NAMALWA (cell line): ENCODE results near the gene ZNF700.
"Not testable (repeated sequence)": the region's sequence is repeated elsewhere in the genome, so short reads cannot be mapped to it uniquely, and the experiment has no call there.

Experiments used
- DNase-seq: peaks from one replicate; pipeline ENCODE4 v3.0.0-alpha.2; 2015; ENCODE audit warnings: low spot score

Gene ZNF700

DNA sequence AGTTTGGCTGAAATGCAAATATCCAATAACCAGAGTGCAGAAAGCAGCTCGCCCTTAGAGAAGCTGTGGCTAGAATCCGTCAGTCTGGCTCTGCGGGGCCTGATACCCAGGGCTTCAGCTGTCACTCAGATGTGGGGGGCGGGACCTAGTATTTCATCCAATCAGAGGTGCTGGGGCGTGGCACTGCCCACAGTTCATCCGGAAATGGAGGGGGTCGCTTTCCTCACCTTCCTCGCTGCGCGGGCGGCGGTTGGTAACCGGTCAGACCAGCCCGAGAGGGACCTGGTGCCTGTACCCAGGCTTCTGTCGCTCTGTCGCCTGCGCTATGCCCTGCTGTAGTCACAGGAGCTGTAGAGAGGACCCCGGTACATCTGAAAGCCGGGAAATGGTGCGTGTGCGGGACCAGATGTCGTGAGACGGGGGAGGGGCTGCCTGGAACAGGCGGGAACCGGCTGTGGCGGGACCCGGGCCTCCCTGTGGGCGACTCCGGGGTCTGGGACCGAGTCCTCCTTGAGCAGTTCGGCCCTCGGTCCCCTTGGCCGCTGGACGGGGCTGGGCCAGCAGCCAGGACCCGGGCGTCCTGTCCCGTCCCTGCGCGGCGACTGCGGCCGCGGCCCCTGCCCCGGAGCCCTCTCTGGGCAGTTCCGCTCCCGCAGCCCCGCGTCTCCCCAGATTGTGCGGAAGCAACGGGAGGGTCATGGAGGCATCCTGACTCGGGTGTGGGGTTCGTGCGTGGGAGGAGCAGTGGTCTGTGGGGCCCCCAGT is at the start of gene ZNF700:
Gene ZNF700, plus strand, starts transcription at position 222 of the 765 bp plus-strand sequence. Its CDS starts 104 bp downstream, at position 326.
- peak; percentile 98 for DNase-seq

DNA sequence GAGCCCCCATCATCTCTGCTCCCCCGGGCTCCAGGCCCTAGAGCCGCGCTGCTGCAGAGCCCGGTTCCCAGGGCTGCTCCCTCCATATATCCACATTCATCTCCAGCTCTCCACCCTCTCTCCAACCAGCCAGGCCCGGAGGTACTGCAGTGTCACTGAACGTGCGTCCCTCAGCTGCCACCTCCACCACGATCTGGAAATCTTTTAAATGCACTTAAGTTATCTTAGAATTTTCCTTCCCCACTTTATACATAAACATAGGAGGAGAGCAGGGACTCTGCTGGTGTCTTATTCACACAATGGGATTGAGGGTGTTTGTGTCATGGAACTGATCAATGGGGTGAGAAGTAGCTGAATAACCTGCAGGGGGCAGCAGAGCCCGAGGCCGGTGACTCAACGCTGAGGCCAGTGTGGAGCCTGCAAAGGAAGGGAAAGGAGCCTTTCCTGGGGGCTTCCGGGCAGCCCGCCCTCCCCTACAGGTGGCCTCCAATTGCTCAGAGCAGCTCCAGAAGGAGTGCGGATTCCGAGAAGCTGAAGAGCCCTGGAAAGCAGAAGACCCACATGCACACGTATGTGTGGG is 45.1 kb upstream of the ZNF700 start:
- peak; percentile 34 for DNase-seq

DNA sequence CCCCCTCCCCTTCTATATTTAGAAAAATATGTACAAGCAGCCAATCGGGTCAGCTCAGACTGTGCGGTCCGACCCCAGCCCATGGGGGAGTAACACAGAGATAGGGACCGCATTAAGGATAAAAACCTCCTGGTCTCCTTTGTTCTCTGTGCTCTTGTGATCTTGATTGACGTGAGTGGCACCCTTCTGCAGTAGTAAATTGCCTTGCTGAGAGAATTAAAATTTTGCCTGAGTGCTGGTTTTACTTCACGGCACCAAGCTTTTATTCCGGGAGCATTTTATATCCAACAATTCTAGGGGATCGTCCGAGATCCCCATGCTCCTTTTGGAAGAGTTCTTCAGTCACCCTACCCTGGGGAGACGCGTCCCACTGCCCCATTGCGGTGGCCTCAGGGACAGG is 44.3 kb upstream of the ZNF700 start:
- DNase-seq, result no peak

DNA sequence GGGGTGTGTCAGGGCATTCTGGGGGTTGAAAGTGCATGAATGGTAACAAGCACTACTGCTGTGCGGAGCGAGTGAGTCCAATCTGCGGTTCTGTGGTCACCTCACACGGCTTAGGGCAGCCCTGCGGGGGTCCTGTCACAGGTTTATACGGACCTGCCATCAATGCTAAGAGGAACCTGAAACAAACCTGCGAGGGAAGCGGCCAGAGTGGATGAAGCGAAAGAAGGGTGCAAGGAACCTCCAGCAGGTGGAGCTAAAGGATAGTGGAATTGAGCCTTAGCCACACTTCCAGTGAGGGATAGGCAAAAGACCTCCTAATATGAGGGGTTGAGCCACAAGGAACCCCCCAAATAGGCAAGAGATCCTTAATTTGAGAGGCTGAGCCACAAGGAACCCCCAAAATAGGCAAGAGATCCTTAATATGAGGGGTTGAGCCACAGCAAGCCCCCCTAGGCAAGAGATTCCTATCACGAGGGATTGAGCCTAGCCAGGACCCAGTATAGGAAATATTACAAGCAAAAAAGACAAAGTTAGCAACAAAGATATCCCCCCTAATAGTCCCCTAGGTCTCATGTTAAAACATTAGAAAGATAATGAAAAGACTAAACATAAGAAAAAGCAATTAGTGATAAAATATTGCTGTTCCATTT is 43.6 kb upstream of the ZNF700 start:
- DNase-seq, result peak; percentile 80

DNA sequence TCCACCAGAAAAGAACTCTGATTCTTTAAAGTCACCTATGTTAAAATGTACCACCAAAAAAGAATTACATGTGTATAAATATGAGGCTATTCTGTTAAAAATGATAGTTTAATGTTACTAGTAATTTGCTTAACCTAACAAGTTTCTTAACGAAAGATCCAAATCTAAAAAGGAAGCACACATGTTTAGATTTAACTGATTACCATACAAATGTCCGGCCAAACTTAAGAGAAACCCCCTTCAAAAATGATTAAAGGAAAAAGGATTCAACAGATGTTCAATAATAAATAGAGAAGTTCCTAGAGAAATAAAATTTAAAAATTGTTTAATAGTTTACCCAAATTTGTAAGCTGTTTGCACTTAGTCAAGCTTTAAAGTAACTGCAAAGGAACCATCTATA is 42.3 kb upstream of the ZNF700 start:
- no peak for DNase-seq

DNA sequence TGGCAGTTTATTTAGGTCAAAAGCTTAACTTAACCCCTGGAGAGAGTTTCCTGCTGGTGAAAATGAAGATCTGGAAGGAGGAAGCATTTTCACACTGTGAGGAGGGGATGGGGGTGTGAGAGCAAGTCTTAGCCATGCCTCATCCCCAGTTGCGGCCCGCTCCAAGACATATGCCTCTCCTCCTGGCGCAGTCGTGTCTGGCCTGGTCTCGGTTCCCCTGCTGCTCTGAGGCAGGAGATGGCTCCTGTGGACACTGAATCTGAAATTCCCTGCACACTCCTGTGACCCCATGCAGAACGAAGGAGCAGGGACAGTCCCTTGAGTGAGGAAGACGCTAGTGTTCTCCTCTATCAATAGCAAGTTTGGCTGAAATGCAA is 37.7 kb upstream of the ZNF700 start:
- DNase-seq, result no peak

DNA sequence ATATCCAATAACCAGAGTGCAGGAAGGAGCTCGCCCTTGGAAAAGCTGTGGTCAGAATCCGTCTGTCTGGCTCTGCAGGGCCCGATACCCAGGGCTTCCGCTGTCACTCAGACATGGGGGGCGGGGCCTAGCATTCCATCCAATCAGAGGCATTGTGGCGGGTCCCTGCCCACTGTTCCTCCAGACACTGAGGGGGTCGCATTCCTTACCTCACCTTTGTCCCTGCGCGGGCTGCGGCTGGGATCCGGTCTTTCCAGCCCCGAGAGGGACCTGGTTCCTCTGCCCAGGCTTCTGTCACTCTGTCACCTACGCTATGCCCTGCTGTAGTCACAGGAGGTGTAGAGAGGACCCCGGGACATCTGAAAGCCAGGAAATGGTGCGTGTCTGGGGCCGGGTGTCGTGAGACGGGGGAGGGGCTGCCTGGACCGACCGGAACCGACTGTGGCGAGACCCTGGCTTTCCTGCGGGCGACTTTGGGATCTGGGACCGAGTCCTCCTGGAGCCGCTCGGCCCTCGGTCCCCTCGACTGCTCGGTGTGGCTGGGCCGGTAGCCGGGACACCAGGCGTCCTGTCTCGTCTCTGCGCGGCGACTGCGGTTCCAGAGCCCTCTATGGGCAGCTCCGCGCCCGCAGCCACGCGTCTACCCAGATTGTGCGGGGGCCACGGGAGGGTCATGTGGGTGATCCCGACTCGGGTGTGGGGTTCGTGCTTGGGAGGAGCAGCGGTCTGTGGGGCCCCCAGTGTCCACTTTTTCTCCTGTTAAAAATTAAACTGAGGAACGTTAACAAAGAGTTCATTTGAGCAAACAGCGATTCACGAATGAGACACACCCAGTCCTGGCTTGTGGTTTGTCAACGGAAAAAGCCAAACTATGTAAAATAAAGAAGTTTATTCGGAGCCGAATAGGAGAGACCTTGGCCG is 37.0 kb upstream of the ZNF700 start, which contains the start of gene ZNF69:
Gene ZNF69, plus strand, starts transcription at position 172 of the 921 bp plus-strand sequence. Its CDS starts 142 bp downstream, at position 314.
- peak; percentile 84 for DNase-seq

DNA sequence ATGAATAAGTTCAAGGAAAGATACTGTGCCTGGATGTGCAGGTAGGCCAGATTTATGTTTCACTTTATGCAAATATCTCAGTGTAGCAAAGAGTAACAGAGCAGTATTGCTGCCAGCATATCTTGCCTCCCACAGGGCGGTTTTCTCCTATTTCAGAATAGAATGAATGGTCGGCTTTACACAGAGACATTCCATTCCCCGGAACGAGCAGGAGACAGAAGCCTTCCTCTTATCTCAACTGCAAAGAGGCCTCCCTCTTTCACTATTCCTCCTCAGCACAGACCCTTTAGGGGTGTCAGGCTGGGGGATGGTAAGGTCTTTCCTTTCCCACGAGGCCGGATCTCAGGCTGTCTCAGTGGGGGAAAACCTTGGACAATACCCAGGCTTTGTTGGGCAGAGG is 35.0 kb upstream of the ZNF700 start:
- DNase-seq, result not testable (repeated sequence)

DNA sequence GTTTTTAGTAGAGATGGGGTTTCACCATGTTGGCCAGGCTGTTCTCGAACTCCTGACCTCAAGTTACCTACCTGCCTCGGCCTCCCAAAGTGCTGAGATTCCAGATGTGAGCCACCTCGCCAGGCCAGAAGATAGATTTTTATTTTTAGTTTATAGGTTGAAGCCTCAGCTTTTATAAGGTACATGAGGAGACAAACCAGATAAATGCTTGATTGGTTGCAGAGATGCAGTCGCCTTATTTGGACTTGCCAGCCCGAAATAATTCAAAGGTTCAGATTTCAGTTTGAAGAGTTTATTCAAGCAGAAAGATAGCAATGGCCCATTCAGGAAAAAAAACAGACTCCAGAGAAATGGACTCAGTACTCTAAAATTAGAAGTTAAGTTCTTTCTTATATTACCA is 34.3 kb upstream of the ZNF700 start:
- DNase-seq, result no peak

DNA sequence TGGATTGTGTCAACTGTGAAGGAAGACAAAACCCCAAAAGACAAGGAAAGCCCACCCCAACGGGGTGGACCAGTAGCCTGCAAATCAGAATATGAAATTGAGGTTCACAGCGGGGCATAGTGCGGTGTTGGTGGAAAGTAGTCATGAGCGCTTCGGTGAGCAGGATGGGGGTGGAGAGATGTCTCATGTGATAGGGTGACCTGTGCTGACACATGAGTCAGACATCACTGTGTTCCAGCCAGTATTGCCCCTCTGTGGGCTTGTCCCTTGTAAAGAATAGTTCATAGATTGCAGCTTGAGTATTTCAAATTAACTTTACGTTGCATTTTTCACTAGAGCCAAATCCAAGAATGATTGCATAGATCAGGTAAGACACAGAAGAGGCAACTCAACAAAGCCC is 30.1 kb upstream of the ZNF700 start:
- no peak for DNase-seq

DNA sequence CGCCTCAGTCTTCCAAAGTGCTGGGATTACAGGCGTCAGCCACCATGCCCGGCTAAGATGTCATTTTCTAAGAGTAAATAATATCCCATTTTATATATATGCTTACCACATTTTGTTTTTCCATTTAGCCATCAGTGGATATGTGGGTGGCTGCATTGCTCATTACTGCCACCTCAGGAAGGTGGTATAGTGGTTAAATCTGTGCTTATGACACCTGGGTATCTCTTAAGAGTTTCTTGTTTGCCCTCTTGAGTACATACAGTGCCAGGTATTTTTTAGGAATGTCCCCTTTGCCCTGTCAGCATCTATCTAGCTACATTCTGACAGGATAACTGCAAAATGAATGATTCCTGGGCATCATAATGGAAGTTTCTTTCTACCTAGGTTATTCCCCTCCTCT is 22.7 kb upstream of the ZNF700 start:
- no peak for DNase-seq

DNA sequence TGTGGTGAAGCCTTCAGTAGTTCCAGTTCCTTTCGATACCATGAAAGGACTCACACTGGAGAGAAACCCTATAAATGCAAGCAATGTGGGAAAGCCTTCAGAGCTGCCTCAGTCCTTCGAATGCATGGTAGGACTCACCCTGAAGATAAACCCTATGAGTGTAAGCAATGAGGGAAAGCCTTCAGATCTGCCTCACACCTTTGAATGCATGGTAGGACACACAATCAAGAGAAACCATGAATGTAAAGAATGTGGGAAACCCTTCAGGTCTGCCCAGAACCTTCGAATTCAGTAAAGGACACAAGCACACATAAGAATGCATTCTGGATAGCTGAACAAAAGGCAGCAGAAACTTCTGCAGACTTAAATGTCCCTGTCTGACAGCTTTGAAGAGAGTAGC is 19.0 kb upstream of the ZNF700 start:
- no peak for DNase-seq

DNA sequence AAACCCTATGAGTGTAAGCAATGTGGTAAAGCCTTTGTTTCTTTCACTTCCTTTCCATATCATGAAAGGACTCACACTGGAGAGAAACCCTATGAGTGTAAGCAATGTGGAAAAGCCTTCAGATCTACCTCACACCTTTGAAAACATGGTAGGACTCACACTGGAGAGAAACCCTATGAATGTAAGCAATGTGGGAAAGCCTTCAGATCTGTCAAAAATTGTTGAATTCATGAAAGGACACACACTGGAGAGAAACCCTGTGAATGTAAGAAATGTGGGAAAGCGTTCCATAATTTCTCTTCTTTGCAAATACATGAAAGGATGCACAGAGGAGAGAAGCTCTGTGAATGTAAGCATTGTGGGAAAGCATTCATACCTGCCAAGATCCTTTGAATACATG is 13.0 kb upstream of the ZNF700 start:
- not testable (repeated sequence) for DNase-seq

DNA sequence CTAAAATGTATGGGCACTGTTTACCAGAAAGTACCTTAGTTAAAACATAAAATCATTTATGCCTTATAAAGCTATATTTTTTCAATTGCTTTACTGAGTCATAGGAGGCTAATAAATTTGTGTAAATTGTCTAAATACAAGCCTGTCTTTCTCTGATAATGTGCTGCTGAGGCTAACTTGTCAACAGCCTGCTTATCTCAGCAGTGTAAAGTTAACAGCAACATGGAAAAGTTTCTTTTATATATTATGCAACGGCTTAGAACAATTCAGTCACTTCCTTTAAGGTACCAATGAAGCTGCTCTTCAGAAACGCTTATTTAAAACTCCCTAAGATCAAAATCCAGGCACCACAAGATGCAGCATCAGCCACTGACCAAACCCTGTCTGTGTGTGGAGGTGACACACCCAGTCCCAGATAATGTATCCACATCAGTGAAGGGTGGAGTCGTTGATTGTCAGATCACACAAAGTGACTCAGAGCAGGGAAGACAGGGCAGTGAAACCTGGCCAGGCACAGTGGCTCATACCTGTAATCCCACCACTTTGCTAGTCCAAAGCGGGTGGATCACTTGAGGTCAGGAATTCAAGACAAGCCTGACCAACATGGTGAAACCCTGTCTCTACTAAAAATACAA is 10.4 kb upstream of the ZNF700 start:
- DNase-seq, result not testable (repeated sequence)

DNA sequence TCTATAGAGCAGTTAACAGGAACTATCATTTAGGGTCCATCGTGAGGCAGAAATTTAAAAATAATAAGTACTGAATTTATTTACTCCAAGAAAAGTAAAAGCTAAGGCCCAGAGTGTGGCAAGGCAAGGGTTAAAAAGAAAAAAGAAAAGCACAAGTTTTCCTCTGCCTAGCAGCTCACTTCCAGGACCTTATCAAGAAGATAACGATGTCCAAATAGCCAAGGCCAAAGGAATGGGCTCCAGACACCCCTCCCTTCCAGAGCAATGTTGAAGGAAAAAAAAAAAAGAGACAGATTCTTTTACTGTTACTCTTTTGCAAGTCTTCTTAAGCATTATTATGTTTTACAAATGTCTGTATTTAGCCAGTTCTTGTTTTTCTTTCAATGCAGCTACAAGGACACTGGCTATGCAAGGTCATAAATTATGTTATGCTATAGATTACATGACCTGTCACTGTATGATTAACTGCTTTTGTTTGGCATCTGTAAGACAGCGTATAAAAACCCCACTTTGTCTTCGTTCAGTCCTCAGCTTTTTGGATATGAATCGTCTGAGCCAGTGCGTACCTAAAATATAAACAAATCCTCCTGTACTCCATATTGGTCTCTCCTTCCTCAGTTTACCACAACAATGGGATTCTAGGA is 2.9 kb upstream of the ZNF700 start:
- no peak for DNase-seq

DNA sequence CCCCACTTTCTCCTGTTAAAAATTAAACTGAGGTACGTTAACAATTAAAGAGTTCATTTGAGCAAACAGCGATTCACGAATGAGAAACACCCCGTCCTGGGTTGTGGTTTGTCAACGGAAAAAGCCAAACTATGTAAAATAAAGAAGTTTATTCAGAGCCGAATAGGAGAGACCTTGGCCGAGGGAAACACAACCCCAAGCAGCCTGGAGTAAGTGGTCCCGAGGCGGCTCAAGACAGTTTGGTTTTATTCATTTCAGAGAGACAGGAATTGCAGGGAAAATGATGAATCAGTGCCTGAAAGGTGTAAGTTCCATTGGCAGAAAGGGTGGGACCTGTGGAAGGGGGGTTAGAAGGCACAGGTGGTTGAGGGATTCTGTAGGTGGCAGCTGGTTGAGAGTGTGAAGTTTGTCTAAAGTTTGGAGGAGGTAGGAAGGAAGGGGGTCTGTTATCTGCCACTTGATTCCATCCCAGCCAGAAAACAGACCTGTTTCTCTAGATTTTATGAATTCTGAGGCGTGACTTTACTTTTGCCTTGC is 812 bp downstream of the ZNF700 start:
- not testable (repeated sequence) for DNase-seq

DNA sequence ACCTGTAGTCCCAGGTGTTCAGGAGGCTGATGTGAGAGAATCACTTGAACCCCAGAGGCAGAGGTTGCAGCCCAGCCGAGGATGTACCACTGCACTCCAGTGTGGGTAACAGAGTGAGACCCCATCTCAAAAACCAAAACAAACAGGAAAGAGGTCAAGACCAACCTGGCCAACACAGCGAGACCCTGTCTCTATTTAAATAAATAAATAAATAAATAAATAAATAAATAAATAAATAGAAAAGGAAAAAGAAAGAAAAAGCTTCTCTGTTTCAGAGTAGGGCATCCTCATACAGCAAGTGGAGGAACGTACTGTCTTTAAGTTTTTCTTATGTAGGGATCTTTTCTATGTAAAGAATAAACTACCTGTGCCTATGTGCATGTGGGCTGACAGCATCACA is 2.3 kb downstream of the ZNF700 start:
- no peak for DNase-seq

DNA sequence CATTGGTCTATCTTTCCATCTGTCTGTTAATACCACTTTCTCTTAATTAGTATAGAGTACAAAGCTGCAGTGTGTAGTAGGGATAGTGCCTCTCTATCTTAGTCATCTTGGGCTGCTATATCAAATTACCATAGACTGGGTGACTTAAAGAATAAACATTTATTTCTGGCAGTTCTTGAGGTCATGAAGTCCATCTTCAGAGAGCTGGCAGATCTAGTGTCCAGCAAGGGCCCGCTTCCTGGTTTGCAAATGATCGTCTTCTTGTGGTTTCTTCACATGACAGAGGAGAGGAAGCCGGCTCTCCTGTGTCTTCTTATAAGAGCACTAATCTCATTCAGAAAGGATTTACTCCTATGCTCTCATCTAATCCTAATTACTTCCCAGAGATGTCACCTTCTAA is 6.1 kb downstream of the ZNF700 start:
- DNase-seq, result no peak

DNA sequence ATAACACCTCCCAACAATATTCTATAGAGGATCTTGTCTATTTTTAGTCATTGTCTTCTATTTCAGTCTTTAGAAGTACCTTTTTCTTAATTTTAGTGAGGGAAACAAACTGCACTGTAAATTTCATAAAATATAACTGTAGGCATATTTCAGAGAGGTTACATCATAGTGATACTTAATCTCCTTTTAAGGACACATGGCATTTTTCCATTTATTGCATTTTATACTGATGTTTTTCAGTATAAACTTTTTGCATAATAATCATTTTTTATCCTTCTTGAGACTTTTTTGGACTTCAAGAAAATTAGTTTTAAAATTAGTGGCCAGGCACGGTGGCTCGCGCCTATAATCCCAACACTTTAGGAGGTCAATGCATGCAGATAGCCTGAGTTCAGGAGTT is 6.6 kb downstream of the ZNF700 start:
- no peak for DNase-seq

DNA sequence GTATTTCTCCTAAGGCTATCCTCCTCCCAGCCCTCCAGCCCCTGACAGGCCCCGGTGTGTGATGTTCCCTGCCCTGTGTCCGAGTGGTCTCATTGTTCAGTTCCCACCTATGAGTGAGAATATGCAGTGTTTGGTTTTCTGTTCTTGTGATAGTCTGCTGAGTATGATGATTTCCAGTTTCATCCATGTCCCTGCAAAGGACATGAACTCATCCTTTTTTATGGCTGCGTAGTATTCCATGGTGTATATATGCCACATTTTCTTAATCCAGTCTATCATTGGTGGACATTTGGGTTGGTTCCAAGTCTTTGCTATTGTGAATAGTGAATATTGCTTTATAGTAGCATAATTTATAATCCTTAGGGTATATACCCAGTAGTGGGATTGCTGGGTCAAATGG is 10.9 kb downstream of the ZNF700 start:
- DNase-seq, result not testable (repeated sequence)

DNA sequence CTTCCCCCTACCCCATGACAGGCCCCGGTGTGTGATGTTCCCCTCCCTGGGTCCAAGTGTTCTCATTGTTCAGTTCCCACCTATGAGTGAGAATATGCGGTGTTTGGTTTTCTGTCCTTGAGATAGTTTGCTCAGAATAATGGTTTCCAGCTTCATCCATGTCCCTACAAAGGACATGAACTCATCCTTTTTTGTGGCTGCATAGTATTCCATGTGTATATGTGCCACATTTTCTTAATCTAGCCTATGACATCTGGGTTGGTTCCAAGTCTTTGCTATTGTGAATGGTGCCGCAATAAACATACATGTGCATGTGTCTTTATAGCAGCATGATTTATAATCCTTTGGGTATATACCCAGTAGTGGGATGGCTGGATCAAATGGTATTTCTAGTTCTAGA is 13.5 kb downstream of the ZNF700 start:
- not testable (repeated sequence) for DNase-seq
